Peyer's patch (tissue), 4 donors: ENCODE measurements around the gene TRIO. TPM values are rescaled to one million over a fixed set of nuclear protein-coding genes. Genes with fewer than 3 reads are reported as not detected.

Experiments
- DNase-seq, 3 donors: peaks; one replicate each; pipeline ENCODE4 v3.0.0-alpha.2; 2017 to 2019
- H3K27ac ChIP-seq, 4 donors: fragments of 200-600 bp; sonication (generic); one replicate each; pipeline ENCODE4 v1.5.1; 2016 to 2019
- H3K27me3 ChIP-seq, 2 donors: fragments of 200-600 bp; sonication (generic); one replicate each; pipeline ENCODE4 v1.5.1; 2019
- H3K36me3 ChIP-seq, 3 donors: fragments of 200-600 bp; sonication (generic); one replicate each; pipeline ENCODE4 v1.5.1; 2016 to 2019
- H3K4me1 ChIP-seq, 4 donors: fragments of 200-600 bp; sonication (generic); one replicate each; pipeline ENCODE4 v1.5.1; 2016 to 2019
- H3K4me3 ChIP-seq, 4 donors: fragments of 200-600 bp; sonication (generic); 1 replicate in 3 of 4; 2 replicates in 1 of 4; pipeline ENCODE4 v1.5.1; 2016 to 2019; ENCODE audit warnings: mild to moderate bottlenecking in 1 of 4
- H3K9me3 ChIP-seq, 4 donors: fragments of 200-600 bp; sonication (generic); one replicate each; pipeline ENCODE4 v1.5.1; 2016 to 2019; ENCODE audit warnings: mild to moderate bottlenecking in 1 of 4
- CTCF ChIP-seq, 6 experiments: fragments of 450-650 bp in 4 of 6; fragments of 200-600 bp in 2 of 6; sonication (generic) in 1 of 6; IDR thresholded peaks; one replicate each; pipeline ENCODE4 v1.5.1; 2017 to 2019; ENCODE audit warnings: antibody characterized with exemption in 6 of 6, mild to moderate bottlenecking in 3 of 6, moderate library complexity in 1 of 6
- POLR2A ChIP-seq, 2 donors: fragments of 450-650 bp; IDR thresholded peaks; one replicate each; pipeline ENCODE4 v1.5.1; 2017; ENCODE audit warnings: antibody characterized with exemption in 2 of 2, mild to moderate bottlenecking in 2 of 2, moderate library complexity in 2 of 2
- total RNA-seq, 4 donors: library from RNA; depleted of rRNA; stranded (reverse); fragments of >200 nt; gene quantifications; one replicate each; pipeline ENCODE4 v1.1.0, GENCODE V29; 2016

The TRIO gene
- total RNA-seq, 4 donors from 2014 or later = 171 to 456 (median 340) TPM

GRCh38 chr5:14173377-14174229 lies 30.5 kb downstream of the TRIO start:
- Histone ChIP-seq H3K4me1 (peaks cover 0 to 25% (median 4%) of the 10 kb centered on the region in 4 donors), H3K4me3 (peak overlapping the region in 1 of 4 donors; percentile 15), H3K27ac (peak overlapping the region in 2 of 4 donors; percentile 45 to 48), H3K9me3 (no peaks in the 10 kb centered on the region), H3K36me3 (no peaks in the 10 kb centered on the region), H3K27me3 (no peaks in the 10 kb centered on the region)
- no peak for DNase-seq
- TF ChIP-seq CTCF (IDR thresholded peaks at IDR 0.05) (no peak), POLR2A (IDR thresholded peaks at IDR 0.05) (no peak)

- Histone ChIP-seq H3K9me3 (no peaks in the 10 kb centered on the region), H3K4me3 (peak overlapping the region in 1 of 4 donors; percentile 15), H3K36me3 (no peaks in the 10 kb centered on the region), H3K27ac (peak overlapping the region in 2 of 4 donors; percentile 45 to 48), H3K27me3 (no peaks in the 10 kb centered on the region), H3K4me1 (peaks cover 0 to 23% (median 4%) of the 10 kb centered on the region in 4 donors)
- no peak for TF ChIP-seq POLR2A (IDR thresholded peaks at IDR 0.05)
- TF ChIP-seq CTCF (IDR thresholded peaks at IDR 0.05) = no peak
- peak in 1 of 3 donors; percentile 47 for DNase-seq
Observed at GRCh38 chr5:14174230-14174636, 31.1 kb downstream of the TRIO start.

- H3K27me3 ChIP-seq = no peaks in the 10 kb centered on the region
- TF ChIP-seq POLR2A (IDR thresholded peaks at IDR 0.05) = no peak
- TF ChIP-seq CTCF (IDR thresholded peaks at IDR 0.05) = no peak
- no peak for DNase-seq
- H3K9me3 ChIP-seq = no peaks in the 10 kb centered on the region
- H3K4me3 ChIP-seq = no peak overlapping the region
- no peaks in the 10 kb centered on the region for H3K36me3 ChIP-seq
- H3K27ac ChIP-seq = no peak overlapping the region
- H3K4me1 ChIP-seq = peaks cover 0 to 29% (median 4%) of the 10 kb centered on the region in 4 donors
Observed at GRCh38 chr5:14175381-14175780, 32.2 kb downstream of the TRIO start.

GRCh38 chr5:14176888-14177287 lies 33.7 kb downstream of the TRIO start:
- no peak for DNase-seq
- no peak for TF ChIP-seq POLR2A (IDR thresholded peaks at IDR 0.05)
- no peak for TF ChIP-seq CTCF (IDR thresholded peaks at IDR 0.05)
- no peaks in the 10 kb centered on the region for H3K36me3 ChIP-seq
- no peak overlapping the region for H3K27ac ChIP-seq
- H3K4me3 ChIP-seq = no peak overlapping the region
- H3K27me3 ChIP-seq = no peaks in the 10 kb centered on the region
- peaks cover 0 to 26% (median 2%) of the 10 kb centered on the region in 4 donors for H3K4me1 ChIP-seq
- H3K9me3 ChIP-seq = no peaks in the 10 kb centered on the region

GRCh38 chr5:14177634-14178033 lies 34.5 kb downstream of the TRIO start:
- H3K9me3 ChIP-seq = no peaks in the 10 kb centered on the region
- no peaks in the 10 kb centered on the region for H3K27me3 ChIP-seq
- TF ChIP-seq POLR2A (IDR thresholded peaks at IDR 0.05) = no peak
- no peak for TF ChIP-seq CTCF (IDR thresholded peaks at IDR 0.05)
- no peaks in the 10 kb centered on the region for H3K36me3 ChIP-seq
- DNase-seq = no peak
- H3K4me3 ChIP-seq = no peak overlapping the region
- H3K4me1 ChIP-seq = peaks cover 0 to 20% (median 2%) of the 10 kb centered on the region in 4 donors
- no peak overlapping the region for H3K27ac ChIP-seq
